Astrocyte (in vitro differentiated cells and primary cell): ENCODE measurements around the gene DUSP11.

Experiments used
- CTCF ChIP-seq: IDR thresholded peaks from 2 replicates; pipeline ENCODE4 v1.5.1; 2011; ENCODE audit warnings: low read depth, mild to moderate bottlenecking, inconsistent platforms, low read length, moderate library complexity; ENCODE audit not compliant: insufficient read depth
- EZH2 ChIP-seq: IDR thresholded peaks from 2 replicates; pipeline ENCODE4 v1.6.1; 2012; ENCODE audit warnings: mild to moderate bottlenecking, low read length, inconsistent platforms; ENCODE audit not compliant: insufficient read depth

DNA sequence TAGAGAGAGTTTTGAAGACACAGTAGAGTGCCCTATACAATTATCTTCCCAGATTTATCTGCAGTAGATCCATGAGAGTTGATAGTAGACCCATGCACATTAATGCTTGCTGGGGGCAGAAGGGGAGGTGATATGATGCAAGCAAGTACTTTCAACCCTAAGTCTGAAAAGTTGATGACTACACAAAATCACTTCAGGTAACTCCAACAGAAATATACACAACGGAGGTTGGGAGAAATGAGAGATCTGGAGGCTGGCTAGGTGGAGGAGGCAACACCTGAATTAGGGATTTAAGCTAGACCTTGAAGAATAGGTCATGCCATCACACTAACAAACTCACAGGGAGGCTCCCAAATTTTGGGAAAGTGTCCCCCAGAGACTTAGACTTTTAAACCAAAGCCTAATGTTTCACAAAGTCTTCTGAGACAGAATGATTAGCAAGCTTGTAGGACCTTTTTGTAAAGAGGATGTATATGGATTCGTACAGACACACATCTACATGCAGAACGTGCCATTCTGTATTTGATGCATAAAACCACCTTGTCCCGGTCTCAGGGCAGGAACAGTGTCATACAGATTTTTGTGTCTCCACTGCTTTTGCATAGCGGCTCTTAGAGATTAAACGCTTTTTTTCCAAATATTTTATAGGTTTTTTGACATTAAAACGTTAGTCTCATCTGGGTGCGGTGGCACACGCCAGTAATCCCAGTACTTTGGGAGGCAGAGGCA lies 47.9 kb upstream of the DUSP11 start:
- TF ChIP-seq CTCF (no peak), EZH2 (no peak)
